Sigmoid colon (tissue), 7 donors: ENCODE results near the gene GIT2. TPM values are rescaled to one million over a fixed set of nuclear protein-coding genes. Genes with fewer than 3 reads are reported as not detected.
A peak's percentile ranks its signal among the peaks of the same experiment; 100 is the strongest.

Experiments
- DNase-seq: peaks from one replicate; pipeline ENCODE4 v3.0.0-alpha.2; 2019
- H3K27ac ChIP-seq, 4 donors: fragments of 200-600 bp; sonication (generic); one replicate each; pipeline ENCODE4 v1.5.1; 2016 to 2019; ENCODE audit warnings: mild to moderate bottlenecking in 1 of 4
- H3K27me3 ChIP-seq, 3 donors: fragments of 200-600 bp; sonication (generic); one replicate each; pipeline ENCODE4 v1.5.1; 2019; ENCODE audit warnings: mild to moderate bottlenecking in 1 of 3
- H3K36me3 ChIP-seq, 4 donors: fragments of 200-600 bp; sonication (generic); one replicate each; pipeline ENCODE4 v1.5.1; 2016 to 2019
- H3K4me1 ChIP-seq, 4 donors: fragments of 200-600 bp; sonication (generic); one replicate each; pipeline ENCODE4 v1.5.1; 2017 to 2019
- H3K4me3 ChIP-seq, 4 donors: fragments of 200-600 bp; sonication (generic); one replicate each; pipeline ENCODE4 v1.5.1; 2017 to 2019; ENCODE audit warnings: mild to moderate bottlenecking in 2 of 4, moderate library complexity in 1 of 4
- H3K9me3 ChIP-seq, 4 donors: fragments of 200-600 bp in 3 of 4; sonication (generic) in 3 of 4; one replicate each; pipeline versions ENCODE4 v1.5.1 to v1.6.1; 2013 to 2019
- EP300 ChIP-seq, 4 donors: sonication (generic); formaldehyde crosslinking; IDR thresholded peaks; one replicate each; pipeline ENCODE4 v1.6.1; 2017; ENCODE audit warnings: antibody characterized with exemption in 4 of 4
- POLR2A ChIP-seq, 2 donors: fragments of 450-650 bp; IDR thresholded peaks; one replicate each; pipeline ENCODE4 v1.6.1; 2016; ENCODE audit warnings: antibody characterized with exemption in 2 of 2, mild to moderate bottlenecking in 2 of 2, moderate library complexity in 2 of 2
- POLR2AphosphoS5 ChIP-seq, 4 donors: sonication (generic); formaldehyde crosslinking; IDR thresholded peaks; one replicate each; pipeline ENCODE4 v1.6.1; 2017; ENCODE audit warnings: antibody characterized with exemption in 4 of 4
- WGBS, 2 donors: extraction: QIAGEN DNeasy Blood & Tissue Kit; methylation state at CpG; one replicate each; pipeline ENCODE4 v1.1.7; 2013; 5-methylcytosine and 5-hydroxymethylcytosine counted together
- intact Hi-C: fragments of 100-400 bp; cut with DNase I; formaldehyde crosslinking; loops from one replicate; pipeline ENCODE4 v1.15.1; 2023
- polyA plus RNA-seq, 3 donors: library from polyadenylated mRNA; stranded (reverse); fragments of 200-250 nt; gene quantifications; one replicate each; pipeline ENCODE4 v1.2.3, GENCODE V29; 2013
- total RNA-seq, 4 donors: library from RNA; depleted of rRNA; stranded (reverse); fragments of >200 nt; gene quantifications; one replicate each; pipeline ENCODE4 v1.1.0, GENCODE V29; 2016
- TF ChIP-seq, protein P1 (sequence below), 4 experiments: fragments of 450-650 bp in 3 of 4; fragments of 200-600 bp in 1 of 4; IDR thresholded peaks; one replicate each; pipeline ENCODE4 v1.5.1; 2016 to 2019; ENCODE audit warnings: antibody characterized with exemption in 4 of 4, mild to moderate bottlenecking in 3 of 4, moderate library complexity in 2 of 4
- donor health status: healthy with polysubstance abuse.
- donor health status: Bipolar disorder and iron deficiency.
- donor health status: healthy.

GIT2 gene
- total and polyA plus RNA-seq, 7 donors, result 6.0 to 54.6 (median 26.7) TPM

DNA sequence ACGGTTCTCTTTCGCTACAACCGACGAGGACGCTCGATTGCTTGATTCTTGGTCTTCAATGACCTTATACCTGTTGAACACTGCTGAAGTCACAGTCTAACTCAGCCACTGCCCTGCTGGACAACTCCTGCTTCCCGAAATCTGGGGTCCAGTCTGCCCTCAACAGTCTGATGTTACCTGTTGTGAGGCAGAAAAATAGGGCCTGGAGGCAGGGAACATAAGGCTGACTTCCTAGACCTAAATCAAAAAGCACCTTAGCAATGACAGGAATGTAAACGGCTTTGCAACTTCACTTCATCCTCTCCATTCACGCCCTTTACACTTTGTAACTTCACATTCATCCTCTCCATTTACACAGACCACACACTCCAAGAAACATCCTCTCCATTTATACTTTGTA lies 115.2 kb downstream of the GIT2 start:
- Histone ChIP-seq H3K27ac (peak overlapping the region in 2 of 4 donors; percentile 56 to 86), H3K4me3 (peak overlapping the region; percentile 52 to 94 (median 84)), H3K9me3 (no peaks in the 10 kb centered on the region), H3K27me3 (peaks cover 0 to 4% (median 0%) of the 10 kb centered on the region in 3 donors), H3K4me1 (peaks cover 0 to 28% (median 25%) of the 10 kb centered on the region in 4 donors), H3K36me3 (no peaks in the 10 kb centered on the region)
- DNase-seq, result no peak
- intact Hi-C loops, result loop anchor here (1.0 to 10.0 kb wide), 2 partner anchors 76 to 306 kb away; partner anchors contain the start of genes MMAB and MVK
- TF ChIP-seq EP300 (IDR thresholded peaks at IDR 0.05) (no peak), POLR2AphosphoS5 (IDR thresholded peaks at IDR 0.05) (no peak), POLR2A (IDR thresholded peaks at IDR 0.05) (no peak)
- TF ChIP-seq, protein P1, sequence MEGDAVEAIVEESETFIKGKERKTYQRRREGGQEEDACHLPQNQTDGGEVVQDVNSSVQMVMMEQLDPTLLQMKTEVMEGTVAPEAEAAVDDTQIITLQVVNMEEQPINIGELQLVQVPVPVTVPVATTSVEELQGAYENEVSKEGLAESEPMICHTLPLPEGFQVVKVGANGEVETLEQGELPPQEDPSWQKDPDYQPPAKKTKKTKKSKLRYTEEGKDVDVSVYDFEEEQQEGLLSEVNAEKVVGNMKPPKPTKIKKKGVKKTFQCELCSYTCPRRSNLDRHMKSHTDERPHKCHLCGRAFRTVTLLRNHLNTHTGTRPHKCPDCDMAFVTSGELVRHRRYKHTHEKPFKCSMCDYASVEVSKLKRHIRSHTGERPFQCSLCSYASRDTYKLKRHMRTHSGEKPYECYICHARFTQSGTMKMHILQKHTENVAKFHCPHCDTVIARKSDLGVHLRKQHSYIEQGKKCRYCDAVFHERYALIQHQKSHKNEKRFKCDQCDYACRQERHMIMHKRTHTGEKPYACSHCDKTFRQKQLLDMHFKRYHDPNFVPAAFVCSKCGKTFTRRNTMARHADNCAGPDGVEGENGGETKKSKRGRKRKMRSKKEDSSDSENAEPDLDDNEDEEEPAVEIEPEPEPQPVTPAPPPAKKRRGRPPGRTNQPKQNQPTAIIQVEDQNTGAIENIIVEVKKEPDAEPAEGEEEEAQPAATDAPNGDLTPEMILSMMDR (IDR thresholded peaks at IDR 0.05), result no peak
- 6 to 13% methylated on average over 9 of the region's 9 CpGs for WGBS, 2 donors

DNA sequence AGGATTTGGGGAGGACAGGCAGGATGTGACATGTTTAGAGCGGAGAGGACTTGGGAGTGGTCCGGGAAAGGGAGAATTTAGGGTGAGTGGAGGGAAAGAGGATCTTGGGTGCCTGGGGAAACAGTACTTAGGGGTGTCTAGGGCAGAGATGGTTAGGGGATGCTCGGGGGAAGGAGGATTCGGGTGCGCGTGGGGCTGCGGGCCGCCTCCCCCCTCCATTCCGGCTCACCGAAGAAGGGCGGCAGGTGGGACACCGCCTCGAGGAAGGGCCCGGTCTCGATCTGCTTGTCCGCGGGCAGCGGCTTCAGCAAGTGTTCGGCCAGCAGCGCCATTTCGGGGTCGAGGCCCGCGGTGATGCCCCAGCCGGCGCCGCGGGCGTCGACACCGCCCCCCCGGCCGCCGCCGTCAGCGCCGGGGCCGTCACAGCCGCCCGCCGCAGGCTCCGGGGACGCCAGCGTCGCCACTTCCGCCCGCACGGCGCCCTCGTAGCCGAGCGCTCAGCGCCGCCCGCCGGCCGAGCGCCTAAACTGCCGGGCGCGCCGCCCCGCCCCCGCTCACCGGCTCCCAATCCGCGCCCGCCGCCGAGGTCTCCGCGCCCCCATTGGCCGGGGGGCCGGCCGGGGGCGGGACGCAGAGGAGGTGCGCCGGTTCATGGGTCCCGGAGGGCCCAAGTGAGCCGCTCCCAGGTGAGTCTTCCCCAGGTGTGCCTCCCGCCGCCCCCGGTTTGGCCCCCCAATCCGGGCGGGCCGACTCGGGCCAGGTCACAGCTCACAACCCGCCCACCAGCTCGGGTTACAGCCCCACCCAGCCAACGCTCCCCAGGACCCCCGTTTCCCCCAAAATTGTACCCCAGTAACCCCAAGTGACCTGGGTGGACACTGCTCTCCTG lies 115.9 kb downstream of the GIT2 start, which contains the start of gene GLTP:
Gene GLTP (minus strand): TSS at position 499 of the 889 bp plus-strand sequence. CDS start 167 bp downstream, at position 332.
- no peaks in the 10 kb centered on the region for H3K9me3 ChIP-seq
- TF ChIP-seq, protein P1 (IDR thresholded peaks at IDR 0.05), result peak in 1 of 4 experiments; percentile 51
- no peak for TF ChIP-seq POLR2AphosphoS5 (IDR thresholded peaks at IDR 0.05)
- no peak for TF ChIP-seq EP300 (IDR thresholded peaks at IDR 0.05)
- intact Hi-C loops, result loop anchor here (1.0 to 10.0 kb wide), 2 partner anchors 75 to 305 kb away; partner anchors contain the start of genes MMAB and MVK
- H3K27me3 ChIP-seq, result no peaks in the 10 kb centered on the region
- no peaks in the 10 kb centered on the region for H3K36me3 ChIP-seq
- H3K27ac ChIP-seq, result peak within 1 kb of the TSS; percentile 74 to 86 (median 80)
- peaks cover 0 to 28% (median 25%) of the 10 kb centered on the region in 4 donors for H3K4me1 ChIP-seq
- peak within 1 kb of the TSS; percentile 67 to 94 (median 84) for H3K4me3 ChIP-seq
- 0% methylated on average over 92 of the region's 92 CpGs for WGBS, 2 donors
- DNase-seq, result peak; percentile 89

Other genes with a start within 250 kb of the GIT2 start
- gene TRPV4, start 163.0 kb downstream of the GIT2 start, total RNA-seq, result under 1 TPM in 3 of 4 donors, not detected in 1; 0.14 to 0.55 (median 0.36) TPM
- gene TRPV4, start 163.0 kb downstream of the GIT2 start, polyA plus RNA-seq, result under 1 TPM; 0.23 to 0.60 (median 0.42) TPM
- gene GLTP, start 115.8 kb downstream of the GIT2 start, total RNA-seq, result 10 to 100 TPM; 33.5 to 45.3 (median 40.3) TPM
- 100 to 1,000 TPM in 1 of 3 donors, 10 to 100 TPM in 2; 48.7 to 105 (median 83.5) TPM for gene GLTP, start 115.8 kb downstream of the GIT2 start, polyA plus RNA-seq
- gene TCHP, start 96.1 kb downstream of the GIT2 start, total RNA-seq, result 10 to 100 TPM; 12.8 to 42.9 (median 16.3) TPM
- 10 to 100 TPM; 12.5 to 18.1 (median 13.8) TPM for gene TCHP, start 96.1 kb downstream of the GIT2 start, polyA plus RNA-seq
- 10 to 100 TPM; 72.4 to 85.3 (median 76.0) TPM for gene ANKRD13A, start 3.1 kb upstream of the GIT2 start, total RNA-seq
- 10 to 100 TPM; 21.6 to 37.5 (median 31.3) TPM for gene ANKRD13A, start 3.1 kb upstream of the GIT2 start, polyA plus RNA-seq
- 10 to 100 TPM in 3 of 4 donors, 1 to 10 TPM in 1; 9.6 to 20.1 (median 17.0) TPM for gene C12orf76, start 52.2 kb upstream of the GIT2 start, total RNA-seq
- 10 to 100 TPM in 1 of 3 donors, 1 to 10 TPM in 2; 3.0 to 11.3 (median 8.4) TPM for gene C12orf76, start 52.2 kb upstream of the GIT2 start, polyA plus RNA-seq
- gene IFT81, start 128.0 kb upstream of the GIT2 start, total RNA-seq, result 10 to 100 TPM; 20.4 to 42.7 (median 37.0) TPM
- 1 to 10 TPM; 1.8 to 4.1 (median 3.0) TPM for gene IFT81, start 128.0 kb upstream of the GIT2 start, polyA plus RNA-seq